Caco-2 (cell line): ENCODE data around the gene GID4. TPM values are rescaled to one million over a fixed set of nuclear protein-coding genes. Genes with fewer than 3 reads are reported as not detected.
A peak's percentile ranks its signal among the peaks of the same experiment; 100 is the strongest.

Experiments
- BruUV-seq: library from RNA; stranded (reverse); fragments of 400-500 nt; replicated peaks from 2 replicates; lab custom pipeline; 2021; lab: Mats Ljungman, UMichigan
- CTCF ChIA-PET: fragments of 300-600 bp; sonication (Branson Sonifier 250); formaldehyde crosslinking; loops from one replicate; lab custom pipeline; 2022; ENCODE audit warnings: antibody characterized with exemption; lab: Charles Lee
- POLR2A ChIA-PET: fragments of 300-600 bp; sonication (Branson Sonifier 250); formaldehyde crosslinking; loops from one replicate; lab custom pipeline; 2022; ENCODE audit warnings: antibody characterized with exemption; lab: Charles Lee
- DNase-seq, 2 experiments: peaks; one replicate each; pipeline versions ENCODE4 v3.0.0 to v3.0.0-alpha.2; 2020 to 2022
- H3K27me3 ChIP-seq: replicated peaks from 2 replicates; pipeline ENCODE4 v1.6.0; 2011; ENCODE audit warnings: low read length; ENCODE audit not compliant: control insufficient read depth, insufficient read depth
- H3K36me3 ChIP-seq: 2 replicates; pipeline ENCODE4 v1.5.1; 2011; ENCODE audit warnings: low read length; ENCODE audit not compliant: control insufficient read depth, insufficient read depth
- H3K4me1 ChIP-seq: fragments of 250-450 bp; sonication (Bioruptor Pico); 2 replicates; pipeline ENCODE4 v1.5.1; 2020; ENCODE audit warnings: mild to moderate bottlenecking
- H3K4me3 ChIP-seq: 2 replicates; pipeline ENCODE4 v1.5.1; 2011; ENCODE audit warnings: low read depth, mild to moderate bottlenecking, control low read depth, low read length
- H3K9me3 ChIP-seq: fragments of 250-450 bp; sonication (Bioruptor Pico); 2 replicates; pipeline ENCODE4 v1.5.1; 2020; ENCODE audit warnings: mild to moderate bottlenecking, moderate library complexity
- H3K27ac Mint-ChIP-seq: one replicate; pipeline ENCODE4 v1.8.0; 2022; ENCODE audit warnings: mixed read lengths; ENCODE audit not compliant: unreplicated experiment
- H3K27me3 Mint-ChIP-seq: one replicate; pipeline ENCODE4 v1.8.0; 2022; ENCODE audit warnings: mixed read lengths; ENCODE audit not compliant: insufficient read depth, unreplicated experiment
- H3K36me3 Mint-ChIP-seq: one replicate; pipeline ENCODE4 v1.8.0; 2022; ENCODE audit warnings: mild to moderate bottlenecking, mixed read lengths; ENCODE audit not compliant: insufficient read depth, unreplicated experiment
- H3K4me1 Mint-ChIP-seq: one replicate; pipeline ENCODE4 v1.8.0; 2022; ENCODE audit warnings: low read depth, mixed read lengths; ENCODE audit not compliant: unreplicated experiment
- H3K4me3 Mint-ChIP-seq: one replicate; pipeline ENCODE4 v1.8.0; 2022; ENCODE audit warnings: mild to moderate bottlenecking, moderate library complexity, mixed read lengths; ENCODE audit not compliant: unreplicated experiment
- H3K9me3 Mint-ChIP-seq: one replicate; pipeline ENCODE4 v1.8.0; 2022; ENCODE audit warnings: mixed read lengths; ENCODE audit not compliant: unreplicated experiment
- CTCF ChIP-seq, 2 experiments: fragments of 200-600 bp in 1 of 2; IDR thresholded peaks; 1 replicate in 1 of 2; 2 replicates in 1 of 2; pipeline versions ENCODE4 v1.5.1 to v1.8.0; 2011 to 2022; ENCODE audit warnings: antibody characterized with exemption in 1 of 2, control low read depth in 1 of 2, inconsistent platforms in 1 of 2, low read depth in 1 of 2, low read length in 1 of 2, mild to moderate bottlenecking in 1 of 2, moderate library complexity in 1 of 2; ENCODE audit not compliant: insufficient read depth in 1 of 2, severe bottlenecking in 1 of 2, unreplicated experiment in 1 of 2
- intact Hi-C: fragments of 100-400 bp; cut with micrococcal nuclease; formaldehyde crosslinking; loops from one replicate; pipeline ENCODE4 v1.10.0; 2022; ENCODE audit not compliant: unreplicated experiment
- total RNA-seq: library from RNA; stranded (reverse); gene quantifications from 2 replicates; pipeline ENCODE4 v1.2.3, GENCODE V29; 2022

Gene GID4
- total RNA-seq, 1 experiment from 2014 or later = 14.0 TPM

GRCh38 chr17:18002171-18002570 is 37.0 kb upstream of the GID4 start:
- no peak overlapping the region for H3K4me3 Mint-ChIP-seq
- H3K27me3 ChIP-seq = no peaks in the 10 kb centered on the region
- DNase-seq = no peak
- ChIA-PET POLR2A (no interaction called here), CTCF (no interaction called here)
- H3K4me1 Mint-ChIP-seq = no peaks in the 10 kb centered on the region
- H3K9me3 Mint-ChIP-seq = no peaks in the 10 kb centered on the region
- no peaks in the 10 kb centered on the region for H3K9me3 ChIP-seq
- BruUV-seq = no TSS peak
- H3K4me1 ChIP-seq = no peaks in the 10 kb centered on the region
- no peak for TF ChIP-seq CTCF (IDR thresholded peaks at IDR 0.05; ENCODE audit: insufficient read depth in 1 of 2, low read depth in 1 of 2, low read length in 1 of 2, severe bottlenecking in 1 of 2, unreplicated experiment in 1 of 2)
- H3K36me3 Mint-ChIP-seq = no peaks in the 10 kb centered on the region
- H3K27ac Mint-ChIP-seq = no peak overlapping the region
- H3K36me3 ChIP-seq = no peaks in the 10 kb centered on the region
- intact Hi-C loops = no loop called here
- no peaks in the 10 kb centered on the region for H3K27me3 Mint-ChIP-seq
- H3K4me3 ChIP-seq = no peak overlapping the region

- Mint-ChIP-seq H3K9me3 (no peaks in the 10 kb centered on the region), H3K4me1 (no peaks in the 10 kb centered on the region), H3K36me3 (no peaks in the 10 kb centered on the region), H3K4me3 (no peak overlapping the region), H3K27me3 (no peaks in the 10 kb centered on the region), H3K27ac (no peak overlapping the region)
- Histone ChIP-seq H3K4me1 (no peaks in the 10 kb centered on the region), H3K27me3 (no peaks in the 10 kb centered on the region), H3K36me3 (no peaks in the 10 kb centered on the region), H3K4me3 (no peak overlapping the region), H3K9me3 (no peaks in the 10 kb centered on the region)
- ChIA-PET CTCF (interaction anchor here (0.7 to 1.4 kb wide), 3 partner anchors 9 to 645 kb away, joined by 3 read pairs; no protein-coding TSS in a partner anchor), POLR2A (no interaction called here)
- DNase-seq = no peak
- TF ChIP-seq CTCF (IDR thresholded peaks at IDR 0.05; ENCODE audit: insufficient read depth in 1 of 2, low read depth in 1 of 2, low read length in 1 of 2, severe bottlenecking in 1 of 2, unreplicated experiment in 1 of 2) = no peak
- no TSS peak for BruUV-seq
- intact Hi-C loops = no loop called here
These were observed 34.9 kb upstream of the GID4 start for GRCh38 chr17:18004345-18004744.

DNA sequence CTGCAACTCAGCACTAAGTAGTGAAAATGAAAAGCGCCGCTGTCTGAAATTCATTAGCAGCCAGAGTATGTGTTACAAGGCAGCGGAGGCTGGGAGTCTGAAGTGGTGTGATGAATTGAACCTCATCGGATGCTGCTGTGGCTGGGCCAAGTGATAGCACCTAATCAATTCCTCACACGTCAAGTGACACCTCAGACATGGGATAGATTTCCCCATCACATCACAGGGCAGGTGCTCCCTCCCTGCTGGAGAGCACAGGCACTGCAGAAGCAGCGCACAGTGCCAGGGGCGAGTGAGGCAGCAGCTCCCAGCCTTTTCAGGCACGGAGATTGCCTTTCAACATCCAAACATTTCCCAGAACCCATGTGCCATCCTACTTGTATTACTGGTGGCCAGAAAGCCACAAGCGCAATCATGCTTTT is 34.3 kb upstream of the GID4 start:
- ChIA-PET CTCF (interaction anchor here (0.7 to 1.4 kb wide), 3 partner anchors 10 to 646 kb away, joined by 3 read pairs; no protein-coding TSS in a partner anchor), POLR2A (no interaction called here)
- Histone ChIP-seq H3K4me1 (no peaks in the 10 kb centered on the region), H3K27me3 (no peaks in the 10 kb centered on the region), H3K4me3 (no peak overlapping the region), H3K9me3 (no peaks in the 10 kb centered on the region), H3K36me3 (no peaks in the 10 kb centered on the region)
- no TSS peak for BruUV-seq
- intact Hi-C loops = no loop called here
- Mint-ChIP-seq H3K36me3 (no peaks in the 10 kb centered on the region), H3K4me3 (no peak overlapping the region), H3K27ac (no peak overlapping the region), H3K9me3 (no peaks in the 10 kb centered on the region), H3K4me1 (no peaks in the 10 kb centered on the region), H3K27me3 (no peaks in the 10 kb centered on the region)
- peak; percentile 17 to 38 for TF ChIP-seq CTCF (IDR thresholded peaks at IDR 0.05; ENCODE audit: insufficient read depth in 1 of 2, low read depth in 1 of 2, low read length in 1 of 2, severe bottlenecking in 1 of 2, unreplicated experiment in 1 of 2)
- DNase-seq = peak in 1 of 2 experiments; percentile 43
